Ecto neural progenitor cell (in vitro differentiated cells): ENCODE data around the gene ESYT3.

Experiments
- DNase-seq: peaks from one replicate; pipeline ENCODE4 v3.0.0-alpha.2; 2018; ENCODE audit warnings: low spot score

Gene ESYT3

GRCh38 chr3:138434276-138434874 lies at the start of gene ESYT3:
ESYT3 (plus strand) TSS chr3:138434616; CDS start chr3:138434799, 183 bp downstream.
- peak; percentile 81 for DNase-seq

- no peak for DNase-seq
Observed at GRCh38 chr3:138384976-138385375, 49.4 kb upstream of the ESYT3 start.

GRCh38 chr3:138389144-138389601 lies 45.2 kb upstream of the ESYT3 start:
- no peak for DNase-seq

GRCh38 chr3:138389841-138390581 lies 44.4 kb upstream of the ESYT3 start:
- DNase-seq = no peak

- no peak for DNase-seq
Observed at GRCh38 chr3:138390582-138390932, 43.9 kb upstream of the ESYT3 start.

GRCh38 chr3:138394156-138394555 lies 40.3 kb upstream of the ESYT3 start:
- no peak for DNase-seq

GRCh38 chr3:138394686-138395085 lies 39.7 kb upstream of the ESYT3 start:
- no peak for DNase-seq

GRCh38 chr3:138395865-138396751 lies 38.3 kb upstream of the ESYT3 start:
- no peak for DNase-seq

- no peak for DNase-seq
Observed at GRCh38 chr3:138396752-138397410, 37.5 kb upstream of the ESYT3 start.

- no peak for DNase-seq
Observed at GRCh38 chr3:138397983-138398382, 36.4 kb upstream of the ESYT3 start.

- DNase-seq = no peak
Observed at GRCh38 chr3:138398791-138399575, 35.4 kb upstream of the ESYT3 start.

GRCh38 chr3:138399766-138400165 lies 34.6 kb upstream of the ESYT3 start:
- DNase-seq = no peak

GRCh38 chr3:138400651-138401070 lies 33.8 kb upstream of the ESYT3 start:
- no peak for DNase-seq

GRCh38 chr3:138401834-138402233 lies 32.6 kb upstream of the ESYT3 start:
- no peak for DNase-seq

GRCh38 chr3:138404121-138404520 lies 30.3 kb upstream of the ESYT3 start:
- DNase-seq = no peak

GRCh38 chr3:138405001-138405400 lies 29.4 kb upstream of the ESYT3 start:
- no peak for DNase-seq

- no peak for DNase-seq
Observed at GRCh38 chr3:138405486-138405885, 28.9 kb upstream of the ESYT3 start.

GRCh38 chr3:138406606-138407005 lies 27.8 kb upstream of the ESYT3 start:
- DNase-seq = no peak

GRCh38 chr3:138407236-138407907 lies 27.0 kb upstream of the ESYT3 start:
- no peak for DNase-seq

GRCh38 chr3:138408751-138409570 lies 25.5 kb upstream of the ESYT3 start:
- DNase-seq = no peak
